GM12878 (cell line): Measurements from ENCODE around the gene NDUFA13. TPM values are rescaled to one million over a fixed set of nuclear protein-coding genes. Genes with fewer than 3 reads are reported as not detected.
A peak's percentile ranks its signal among the peaks of the same experiment; 100 is the strongest.

Experiments
- ATAC-seq: fragments of 200-7000 bp; cut with Tn5 transposase; 3 replicates; pipeline ENCODE4 v1.9.1; 2020; ENCODE audit warnings: mild to moderate bottlenecking, moderate library complexity
- BruUV-seq: library from RNA; stranded (reverse); fragments of 400-500 nt; replicated peaks from 2 replicates; lab custom pipeline; 2021; lab: Mats Ljungman, UMichigan
- CTCF ChIA-PET: fragments of 300-600 bp; sonication (Branson Sonifier 250); formaldehyde crosslinking; extraction: SDS; loops from one replicate; lab custom pipeline; 2021; ENCODE audit warnings: inconsistent platforms; lab: Yijun Ruan, JAX
- POLR2A ChIA-PET: fragments of 350-600 bp; formaldehyde crosslinking; extraction: SDS; loops from one replicate; lab custom pipeline; 2021; ENCODE audit warnings: inconsistent platforms; lab: Charles Lee
- RAD21 ChIA-PET: fragments of 300-600 bp; sonication (Branson Sonifier 250); formaldehyde crosslinking; loops from one replicate; lab custom pipeline; 2023; ENCODE audit warnings: antibody characterized with exemption; ENCODE audit not compliant: unreplicated experiment; lab: Charles Lee
- SMC1A ChIA-PET: fragments of 300-600 bp; sonication (Branson Sonifier 250); formaldehyde crosslinking; loops from one replicate; lab custom pipeline; 2023; ENCODE audit not compliant: unreplicated experiment, uncharacterized antibody; lab: Charles Lee
- DNase-seq: peaks from one replicate; pipeline ENCODE4 v3.0.0-alpha.2; 2011; ENCODE audit warnings: low read depth, low spot score
- FAIRE-seq: peaks from 3 replicates; lab custom pipeline; 2011; peaks lifted over from hg19 to GRCh38; lab: Jason Lieb, UNC
- H2AFZ ChIP-seq: 2 replicates; pipeline ENCODE4 v1.6.0; 2011; ENCODE audit warnings: low read depth, low read length, control low read depth; ENCODE audit not compliant: control insufficient read depth
- H3K27ac ChIP-seq: 2 replicates; pipeline ENCODE4 v1.5.1; 2011; ENCODE audit warnings: control low read depth; ENCODE audit not compliant: control insufficient read depth, insufficient read depth
- H3K27me3 ChIP-seq, 2 experiments: replicated peaks in 1 of 2; 2 replicates each; pipeline versions ENCODE4 v1.6.0 to v1.6.1; 2011; ENCODE audit warnings: low read length in 1 of 2; ENCODE audit not compliant: control insufficient read depth in 2 of 2, insufficient read depth in 2 of 2
- H3K36me3 ChIP-seq, 2 experiments: 2 replicates each; pipeline ENCODE4 v1.5.1; 2011; ENCODE audit warnings: low read length in 1 of 2; ENCODE audit not compliant: control insufficient read depth in 2 of 2, insufficient read depth in 2 of 2
- H3K4me1 ChIP-seq: 2 replicates; pipeline ENCODE4 v1.6.1; 2011; ENCODE audit warnings: mild to moderate bottlenecking, low read length, moderate library complexity, mixed read lengths; ENCODE audit not compliant: control insufficient read depth, insufficient read depth
- H3K4me2 ChIP-seq: 2 replicates; pipeline ENCODE4 v1.6.0; 2011; ENCODE audit warnings: control low read depth; ENCODE audit not compliant: control insufficient read depth, insufficient read depth
- H3K4me3 ChIP-seq: fragments of 200-600 bp; sonication (generic); 2 replicates; pipeline ENCODE4 v1.5.1; 2016
- H3K79me2 ChIP-seq: 2 replicates; pipeline ENCODE4 v1.6.0; 2011; ENCODE audit warnings: low read length; ENCODE audit not compliant: control insufficient read depth, insufficient read depth
- H3K9ac ChIP-seq: 2 replicates; pipeline ENCODE4 v1.8.0; 2011; ENCODE audit warnings: low read length, control low read depth, mixed read lengths; ENCODE audit not compliant: control insufficient read depth, insufficient read depth
- H3K9me3 ChIP-seq: replicated peaks from 3 replicates; pipeline ENCODE4 v1.5.1; 2011; ENCODE audit warnings: mild to moderate bottlenecking, low read length; ENCODE audit not compliant: control insufficient read depth, insufficient read depth
- H4K20me1 ChIP-seq: 2 replicates; pipeline ENCODE4 v1.6.0; 2011; ENCODE audit not compliant: control insufficient read depth, insufficient read depth
- BCL3 ChIP-seq: IDR thresholded peaks from 2 replicates; pipeline ENCODE4 v1.6.1; 2011; ENCODE audit warnings: borderline replicate concordance, low read depth, mild to moderate bottlenecking, moderate library complexity, low read length; ENCODE audit not compliant: insufficient read depth, poor library complexity, severe bottlenecking
- CTCF ChIP-seq, 3 experiments: IDR thresholded peaks in 2 of 3; conservative IDR thresholded peaks in 1 of 3; 2 replicates each; pipeline ENCODE4 v1.5.1; 2011; ENCODE audit warnings: low read depth in 3 of 3, low read length in 3 of 3, mild to moderate bottlenecking in 3 of 3, control low read depth in 2 of 3, moderate library complexity in 2 of 3, inconsistent platforms in 1 of 3, mixed read lengths in 1 of 3; ENCODE audit not compliant: control insufficient read depth in 2 of 3, insufficient read depth in 1 of 3; ENCODE audit errors: extremely low read depth in 1 of 3
- POLR2A ChIP-seq: IDR thresholded peaks from 2 replicates; pipeline ENCODE4 v1.6.1; 2011; ENCODE audit warnings: low read depth, mild to moderate bottlenecking, low read length
- RAD21 ChIP-seq: IDR thresholded peaks from 2 replicates; pipeline ENCODE4 v1.6.1; 2011; ENCODE audit warnings: mild to moderate bottlenecking, low read depth, low read length, moderate library complexity; ENCODE audit not compliant: insufficient read depth
- SREBF2 ChIP-seq: IDR thresholded peaks from 2 replicates; pipeline ENCODE4 v1.6.1; 2012; ENCODE audit warnings: mild to moderate bottlenecking, low read length
- WGBS: methylation state at CpG from one replicate; pipeline ENCODE4 v1.1.6; 2016; ENCODE audit warnings: low lambda C conversion rate; ENCODE audit not compliant: insufficient replicate concordance, insufficient coverage; ENCODE audit errors: missing lambda C conversion rate; 5-methylcytosine and 5-hydroxymethylcytosine counted together
- in situ Hi-C: fragments of 300-500 bp; cut with MboI; formaldehyde crosslinking; loops from 9 replicates; pipeline ENCODE4 v1.14.3; 2018; ENCODE audit warnings: mixed read lengths
- intact Hi-C: fragments of 100-400 bp; cut with micrococcal nuclease; formaldehyde crosslinking; loops from one replicate; pipeline ENCODE4 v1.14.2; 2022; ENCODE audit not compliant: unreplicated experiment
- polyA plus RNA-seq, 11 experiments: library from polyadenylated mRNA; depleted of rRNA in 4 of 11; unstranded in 6 of 11; stranded (reverse) in 5 of 11; fragments of >200 nt; fragmentation: Nextera tagmentation in 4 of 11; fragmentation: Illumina TruSeq in 1 of 11; extraction: Ambion mirVana in 4 of 11; extraction: Trizol in 1 of 11; gene quantifications; 1 replicate in 1 of 11; 2 replicates in 10 of 11; pipeline versions ENCODE4 v1.2.1 to v1.2.3, GENCODE V29; 2011 to 2016; ENCODE audit warnings: inconsistent platforms in 2 of 11, missing spikeins in 2 of 11, low read depth in 1 of 11
- total RNA-seq, 4 experiments: library from RNA; depleted of rRNA in 3 of 4; stranded (reverse); fragments of >200 nt in 3 of 4; fragmentation: Illumina TruSeq in 1 of 4; extraction: Trizol in 1 of 4; gene quantifications; 2 replicates each; pipeline versions ENCODE4 v1.2.1 to v1.2.3, GENCODE V29; 2013 to 2021
- TF ChIP-seq, protein P1 (sequence below): fragments of 450-650 bp; IDR thresholded peaks from 2 replicates; pipeline ENCODE4 v1.6.1; 2018; ENCODE audit warnings: borderline replicate concordance, mild to moderate bottlenecking; ENCODE audit not compliant: partially characterized antibody
- TF ChIP-seq, protein P2 (sequence below): fragments of 150-350 bp; IDR thresholded peaks from 2 replicates; pipeline ENCODE4 v1.6.1; 2014; ENCODE audit warnings: mild to moderate bottlenecking, low read depth, low read length
- TF ChIP-seq, protein P3 (sequence below): fragments of 450-650 bp; IDR thresholded peaks from 2 replicates; pipeline ENCODE4 v1.6.1; 2016; ENCODE audit warnings: mild to moderate bottlenecking

The NDUFA13 gene
- total and polyA plus RNA-seq, 10 of the 15 experiments (the other 5 are each of a cell fraction or from before 2014, with no cell fraction given) = 224 to 586 (median 456) TPM

DNA sequence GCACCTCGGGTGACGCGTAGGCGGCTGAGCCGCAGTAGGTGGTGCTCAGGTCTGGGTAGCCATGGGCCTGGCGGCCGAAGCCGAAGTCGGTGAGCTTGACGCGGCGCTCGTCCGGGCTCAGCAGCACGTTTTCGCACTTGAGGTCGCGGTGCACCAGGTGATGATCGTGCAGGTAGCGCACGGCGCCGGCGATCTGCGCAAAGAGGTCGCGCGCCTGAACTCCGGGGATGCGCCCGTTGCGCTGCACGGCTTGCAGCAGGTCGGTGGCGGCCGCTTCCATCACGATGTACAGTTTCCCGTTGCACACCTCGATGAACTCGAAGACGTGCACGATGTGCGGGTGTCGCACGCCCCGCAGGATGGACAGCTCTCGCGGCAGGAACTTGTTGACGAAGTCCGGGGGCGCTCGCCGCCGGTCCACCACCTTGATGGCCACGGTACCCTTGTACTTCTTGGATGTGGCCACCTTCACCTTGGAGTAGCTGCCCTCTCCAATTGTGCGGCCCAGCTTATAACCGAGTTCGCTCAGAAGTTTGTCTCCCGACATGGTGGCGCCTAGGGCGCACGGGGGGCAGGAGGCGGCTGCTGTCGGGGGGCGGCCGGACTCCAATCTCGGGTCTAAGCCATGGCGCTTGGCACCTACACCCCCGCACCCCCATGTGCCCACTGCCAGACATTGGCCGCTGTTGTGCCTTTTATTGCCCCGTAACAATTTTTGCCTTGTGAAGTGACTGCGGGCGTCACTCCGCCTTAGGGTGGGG, 964 bp upstream of the NDUFA13 start, which contains the start of gene TSSK6:
Gene TSSK6, minus strand, starts transcription at position 668 of the 761 bp plus-strand sequence. Its CDS starts 121 bp downstream, at position 547.
- peak within 1 kb of the TSS; percentile 95 for H3K9ac ChIP-seq
- peaks cover 5 to 6% of the 10 kb centered on the region in 2 experiments; a peak in 3 of 4 replicates for H3K36me3 ChIP-seq
- H3K4me2 ChIP-seq = peak within 1 kb of the TSS; percentile 98
- ChIA-PET RAD21 (interaction anchor here (1.0 to 1.5 kb wide), 4 partner anchors 25 to 150 kb away, joined by 3 to 6 read pairs (median 4); partner anchors contain the start of gene GATAD2A), POLR2A (interaction anchor here (0.5 to 1.6 kb wide), 6 partner anchors 10 to 151 kb away, joined by 3 to 5 read pairs (median 4); no protein-coding TSS in a partner anchor), CTCF (interaction anchor here (1.1 to 3.0 kb wide), 3 partner anchors 24 to 129 kb away, joined by 3 to 9 read pairs (median 3); partner anchors contain the start of gene GMIP), SMC1A (interaction anchor here (0.9 to 1.7 kb wide), 3 partner anchors 10 to 151 kb away, joined by 4 to 8 read pairs (median 6); no protein-coding TSS in a partner anchor)
- H2AFZ ChIP-seq = peak within 1 kb of the TSS; percentile 96
- H3K4me1 ChIP-seq = peaks cover 9% of the 10 kb centered on the region; the same call in 1 of the 2 replicates
- no peaks in the 10 kb centered on the region for H4K20me1 ChIP-seq
- intact Hi-C loops = no loop called here
- 98% methylated on average over 48 of the region's 74 CpGs for WGBS
- no peak for TF ChIP-seq SREBF2
- peak; percentile 75 for TF ChIP-seq BCL3
- TF ChIP-seq, protein P1, sequence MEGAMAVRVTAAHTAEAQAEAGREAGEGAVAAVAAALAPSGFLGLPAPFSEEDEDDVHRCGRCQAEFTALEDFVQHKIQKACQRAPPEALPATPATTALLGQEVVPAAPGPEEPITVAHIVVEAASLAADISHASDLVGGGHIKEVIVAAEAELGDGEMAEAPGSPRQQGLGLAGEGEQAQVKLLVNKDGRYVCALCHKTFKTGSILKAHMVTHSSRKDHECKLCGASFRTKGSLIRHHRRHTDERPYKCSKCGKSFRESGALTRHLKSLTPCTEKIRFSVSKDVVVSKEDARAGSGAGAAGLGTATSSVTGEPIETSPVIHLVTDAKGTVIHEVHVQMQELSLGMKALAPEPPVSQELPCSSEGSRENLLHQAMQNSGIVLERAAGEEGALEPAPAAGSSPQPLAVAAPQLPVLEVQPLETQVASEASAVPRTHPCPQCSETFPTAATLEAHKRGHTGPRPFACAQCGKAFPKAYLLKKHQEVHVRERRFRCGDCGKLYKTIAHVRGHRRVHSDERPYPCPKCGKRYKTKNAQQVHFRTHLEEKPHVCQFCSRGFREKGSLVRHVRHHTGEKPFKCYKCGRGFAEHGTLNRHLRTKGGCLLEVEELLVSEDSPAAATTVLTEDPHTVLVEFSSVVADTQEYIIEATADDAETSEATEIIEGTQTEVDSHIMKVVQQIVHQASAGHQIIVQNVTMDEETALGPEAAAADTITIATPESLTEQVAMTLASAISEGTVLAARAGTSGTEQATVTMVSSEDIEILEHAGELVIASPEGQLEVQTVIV = no peak
- TF ChIP-seq RAD21 = no peak
- TF ChIP-seq POLR2A = peak; percentile 33; the same call in 1 of the 2 replicates
- TF ChIP-seq, protein P2, sequence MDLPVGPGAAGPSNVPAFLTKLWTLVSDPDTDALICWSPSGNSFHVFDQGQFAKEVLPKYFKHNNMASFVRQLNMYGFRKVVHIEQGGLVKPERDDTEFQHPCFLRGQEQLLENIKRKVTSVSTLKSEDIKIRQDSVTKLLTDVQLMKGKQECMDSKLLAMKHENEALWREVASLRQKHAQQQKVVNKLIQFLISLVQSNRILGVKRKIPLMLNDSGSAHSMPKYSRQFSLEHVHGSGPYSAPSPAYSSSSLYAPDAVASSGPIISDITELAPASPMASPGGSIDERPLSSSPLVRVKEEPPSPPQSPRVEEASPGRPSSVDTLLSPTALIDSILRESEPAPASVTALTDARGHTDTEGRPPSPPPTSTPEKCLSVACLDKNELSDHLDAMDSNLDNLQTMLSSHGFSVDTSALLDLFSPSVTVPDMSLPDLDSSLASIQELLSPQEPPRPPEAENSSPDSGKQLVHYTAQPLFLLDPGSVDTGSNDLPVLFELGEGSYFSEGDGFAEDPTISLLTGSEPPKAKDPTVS = no peak
- TF ChIP-seq CTCF (IDR thresholded peaks at IDR 0.05 in 2 of 3, conservative IDR thresholded peaks at IDR 0.05 in 1 of 3; ENCODE audit: control insufficient read depth in 2 of 3, extremely low read depth in 1 of 3, insufficient read depth in 1 of 3, low read depth in 3 of 3, low read length in 3 of 3) = no peak
- TF ChIP-seq, protein P3, sequence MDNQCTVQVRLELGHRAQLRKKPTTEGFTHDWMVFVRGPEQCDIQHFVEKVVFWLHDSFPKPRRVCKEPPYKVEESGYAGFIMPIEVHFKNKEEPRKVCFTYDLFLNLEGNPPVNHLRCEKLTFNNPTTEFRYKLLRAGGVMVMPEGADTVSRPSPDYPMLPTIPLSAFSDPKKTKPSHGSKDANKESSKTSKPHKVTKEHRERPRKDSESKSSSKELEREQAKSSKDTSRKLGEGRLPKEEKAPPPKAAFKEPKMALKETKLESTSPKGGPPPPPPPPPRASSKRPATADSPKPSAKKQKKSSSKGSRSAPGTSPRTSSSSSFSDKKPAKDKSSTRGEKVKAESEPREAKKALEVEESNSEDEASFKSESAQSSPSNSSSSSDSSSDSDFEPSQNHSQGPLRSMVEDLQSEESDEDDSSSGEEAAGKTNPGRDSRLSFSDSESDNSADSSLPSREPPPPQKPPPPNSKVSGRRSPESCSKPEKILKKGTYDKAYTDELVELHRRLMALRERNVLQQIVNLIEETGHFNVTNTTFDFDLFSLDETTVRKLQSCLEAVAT = 0 out of 2 replicates have a peak, but pooled peaks have one; percentile 10
- BruUV-seq = no TSS peak
- in situ Hi-C loops = no loop called here
- H3K79me2 ChIP-seq = peaks cover 34% of the 10 kb centered on the region
- no peak for FAIRE-seq
- no peak for ATAC-seq
- no peaks in the 10 kb centered on the region for H3K27me3 ChIP-seq
- H3K9me3 ChIP-seq = no peaks in the 10 kb centered on the region; the same call in 2 of the 3 replicates
- H3K4me3 ChIP-seq = peak within 1 kb of the TSS; percentile 85
- DNase-seq = no peak
- H3K27ac ChIP-seq = peak within 1 kb of the TSS; percentile 93
